Heart left ventricle (tissue), 16 donors: ENCODE measurements around the gene THNSL1. TPM values are rescaled to one million over a fixed set of nuclear protein-coding genes. Genes with fewer than 3 reads are reported as not detected.

Experiments used
- ATAC-seq, 4 donors: fragments of 200-7000 bp; cut with Tn5 transposase; one replicate each; pipeline ENCODE4 v1.9.1; 2020 to 2022; ENCODE audit warnings: moderate library complexity in 4 of 4, mild to moderate bottlenecking in 3 of 4, moderate number of reproducible peaks in 1 of 4
- DNase-seq, 5 donors: peaks; one replicate each; pipeline ENCODE4 v3.0.0-alpha.2; 2020
- H3K27ac ChIP-seq, 12 donors: fragments of 200-600 bp; sonication (generic) in 4 of 12; one replicate each; pipeline versions ENCODE4 v1.5.0 to v1.8.0; 2016 to 2022; ENCODE audit warnings: mild to moderate bottlenecking in 2 of 12
- H3K27me3 ChIP-seq, 9 donors: fragments of 200-600 bp; sonication (generic) in 2 of 9; one replicate each; pipeline versions ENCODE4 v1.5.1 to v1.8.0; 2016 to 2022; ENCODE audit warnings: mild to moderate bottlenecking in 3 of 9
- H3K36me3 ChIP-seq, 9 donors: fragments of 200-600 bp; sonication (generic) in 2 of 9; one replicate each; pipeline versions ENCODE4 v1.5.0 to v1.8.0; 2018 to 2022; ENCODE audit warnings: mild to moderate bottlenecking in 2 of 9
- H3K4me1 ChIP-seq, 12 donors: fragments of 200-600 bp; sonication (generic) in 4 of 12; one replicate each; pipeline versions ENCODE4 v1.5.0 to v1.8.0; 2016 to 2022; ENCODE audit warnings: mild to moderate bottlenecking in 3 of 12
- H3K4me3 ChIP-seq, 12 donors: fragments of 200-600 bp; sonication (generic) in 4 of 12; one replicate each; pipeline versions ENCODE4 v1.5.0 to v1.8.0; 2017 to 2022; ENCODE audit warnings: mild to moderate bottlenecking in 9 of 12, moderate library complexity in 4 of 12
- H3K9me3 ChIP-seq, 12 donors: fragments of 200-600 bp; sonication (generic) in 4 of 12; one replicate each; pipeline versions ENCODE4 v1.5.0 to v1.8.0; 2016 to 2022; ENCODE audit warnings: mild to moderate bottlenecking in 1 of 12
- POLR2A ChIP-seq, 2 donors: fragments of 450-650 bp; IDR thresholded peaks; one replicate each; pipeline ENCODE4 v1.6.1; 2017; ENCODE audit warnings: antibody characterized with exemption in 2 of 2, mild to moderate bottlenecking in 2 of 2, moderate library complexity in 2 of 2
- WGBS, 4 donors: extraction: QIAGEN DNeasy Blood & Tissue Kit in 2 of 4; methylation state at CpG; one replicate each; pipeline versions ENCODE4 v1.1.5 to v1.1.7; 2013 to 2018; 5-methylcytosine and 5-hydroxymethylcytosine counted together
- intact Hi-C, 10 donors: fragments of 100-400 bp; cut with DNase I; formaldehyde crosslinking; loops; one replicate each; pipeline versions ENCODE4 v1.11.1 to v1.14.2; 2022
- polyA plus RNA-seq, 2 donors: library from polyadenylated mRNA; stranded (reverse); fragments of 200-250 nt; gene quantifications; one replicate each; pipeline ENCODE4 v1.2.3, GENCODE V29; 2013
- total RNA-seq, 9 donors: library from RNA; depleted of rRNA in 2 of 9; stranded (reverse); fragments of >200 nt in 2 of 9; fragmentation: NEBNext Ultra II Directional in 3 of 9; extraction: Animal tissue kit (Norgen Biotek cat#: 25700) in 3 of 9; gene quantifications; one replicate each; pipeline versions ENCODE4 v1.1.0 to v1.2.4, GENCODE V29; 2016 to 2023
- TF ChIP-seq, protein P1 (sequence below), 12 donors: fragments of 200-600 bp; sonication (generic) in 4 of 12; IDR thresholded peaks; one replicate each; pipeline versions ENCODE4 v1.5.0 to v1.8.0; 2018 to 2022; ENCODE audit warnings: antibody characterized with exemption in 12 of 12, mild to moderate bottlenecking in 5 of 12
- donor health status: ischemic (EF 13 %, LVEDD 7.1; RV severe dilation, severe dysfunction).
- donor health status: healthy with polysubstance abuse.
- donor health status: DM: no; HTN: yes; CAD: no.
- donor health status: DM: no; HTN: no; CAD: no.
- donor health status: ischemic (EF 25% LVEDD 6.9; RV normal size, moderate dysfunction).
- donor health status: ischemic (EF 25% LVEDD 5.7; RV mildly dilated, moderate dysfunction).
- donor health status: healthy.
- donor health status: DM: yes; HTN: yes; CAD: no.
- donor health status: ischemic (EF 35%, LVEDD 5.7; RV mildly dilated, moderate dysfunction).
- donor health status: nonischemic (EF 11% LVEDD 7.7; RV severe dilation, severe dysfunction).
- donor health status: DM: yes; HTN: yes; CAD: no.
- donor health status: PGD.
- donor health status: ischemic (EF 29% LVEDD 5.4; RV normal size, mild dysfunction).
- donor health status: nonischemic (EF 23%, LVEDD 6.1; RV moderate dilation, normal function).

Gene THNSL1
- total and polyA plus RNA-seq, 11 donors: 1.9 to 6.9 (median 3.9) TPM

DNA sequence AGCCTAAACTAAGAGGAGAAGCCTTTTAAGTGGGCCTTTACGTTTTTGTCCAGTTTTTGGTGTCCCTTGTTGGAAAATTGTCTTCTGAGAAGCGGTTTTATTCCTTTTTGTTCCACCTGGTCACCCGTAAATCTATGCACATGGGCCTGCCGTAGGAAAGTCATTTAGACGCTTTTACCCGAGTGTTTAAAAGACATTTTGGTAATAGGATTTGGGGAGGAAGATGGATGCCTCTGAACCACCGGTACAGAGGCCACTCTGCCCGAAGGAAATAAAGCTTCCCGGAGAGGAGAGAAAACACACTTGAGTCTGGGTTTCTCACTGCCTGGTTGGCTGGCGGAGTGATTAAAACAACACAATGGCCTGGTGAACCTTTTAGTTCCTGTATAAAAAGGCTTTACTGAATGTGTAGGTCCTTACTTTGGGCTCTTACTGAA is 760 bp downstream of the THNSL1 start:
- H3K27ac ChIP-seq: peak overlapping the region; percentile 72 to 98 (median 92)
- no peaks in the 10 kb centered on the region for H3K27me3 ChIP-seq
- intact Hi-C loops: loop anchor here in 6 of 10 donors (2.0 to 10.0 kb wide), 8 partner anchors 64 to 382 kb away; partner anchors contain the start of gene ARHGAP21 (in 3 of the 6)
- WGBS, 4 donors: 6 to 8% (median 7%) methylated on average over 10 of the region's 10 CpGs
- DNase-seq (peak in 1 of 5 donors; percentile 13), ATAC-seq (no peak)
- TF ChIP-seq, protein P1, sequence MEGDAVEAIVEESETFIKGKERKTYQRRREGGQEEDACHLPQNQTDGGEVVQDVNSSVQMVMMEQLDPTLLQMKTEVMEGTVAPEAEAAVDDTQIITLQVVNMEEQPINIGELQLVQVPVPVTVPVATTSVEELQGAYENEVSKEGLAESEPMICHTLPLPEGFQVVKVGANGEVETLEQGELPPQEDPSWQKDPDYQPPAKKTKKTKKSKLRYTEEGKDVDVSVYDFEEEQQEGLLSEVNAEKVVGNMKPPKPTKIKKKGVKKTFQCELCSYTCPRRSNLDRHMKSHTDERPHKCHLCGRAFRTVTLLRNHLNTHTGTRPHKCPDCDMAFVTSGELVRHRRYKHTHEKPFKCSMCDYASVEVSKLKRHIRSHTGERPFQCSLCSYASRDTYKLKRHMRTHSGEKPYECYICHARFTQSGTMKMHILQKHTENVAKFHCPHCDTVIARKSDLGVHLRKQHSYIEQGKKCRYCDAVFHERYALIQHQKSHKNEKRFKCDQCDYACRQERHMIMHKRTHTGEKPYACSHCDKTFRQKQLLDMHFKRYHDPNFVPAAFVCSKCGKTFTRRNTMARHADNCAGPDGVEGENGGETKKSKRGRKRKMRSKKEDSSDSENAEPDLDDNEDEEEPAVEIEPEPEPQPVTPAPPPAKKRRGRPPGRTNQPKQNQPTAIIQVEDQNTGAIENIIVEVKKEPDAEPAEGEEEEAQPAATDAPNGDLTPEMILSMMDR (IDR thresholded peaks at IDR 0.05): no peak
- no peak for TF ChIP-seq POLR2A (IDR thresholded peaks at IDR 0.05)
- H3K36me3 ChIP-seq: no peaks in the 10 kb centered on the region
- H3K4me1 ChIP-seq: peaks cover 0 to 23% (median 9%) of the 10 kb centered on the region in 12 donors
- no peaks in the 10 kb centered on the region for H3K9me3 ChIP-seq
- H3K4me3 ChIP-seq: peak overlapping the region; percentile 41 to 80 (median 68)

DNA sequence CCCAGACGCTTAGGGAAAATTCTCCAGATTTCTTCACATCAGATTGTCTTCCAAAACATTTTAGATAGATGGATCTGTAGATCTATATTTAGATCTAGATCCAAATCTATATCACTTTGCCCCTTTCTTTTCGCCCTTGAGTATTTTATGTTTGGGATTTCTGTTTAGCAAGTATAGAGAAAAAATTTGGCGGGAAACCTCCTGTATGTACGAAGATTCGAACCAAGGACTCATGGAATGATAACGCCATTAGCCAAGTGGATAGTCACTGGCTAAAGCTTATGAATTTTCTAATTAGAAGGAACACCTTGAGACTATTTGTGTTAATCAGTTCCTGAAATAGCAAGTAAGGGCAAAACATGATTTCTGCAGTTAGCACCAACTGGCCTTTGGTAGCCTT is 1.2 kb downstream of the THNSL1 start:
- DNase-seq (no peak), ATAC-seq (no peak)
- no peaks in the 10 kb centered on the region for H3K9me3 ChIP-seq
- no peak for TF ChIP-seq POLR2A (IDR thresholded peaks at IDR 0.05)
- TF ChIP-seq, protein P1 (IDR thresholded peaks at IDR 0.05): no peak
- peak overlapping the region in 8 of 12 donors; percentile 59 to 80 (median 68) for H3K4me3 ChIP-seq
- H3K27ac ChIP-seq: peak overlapping the region; percentile 72 to 98 (median 92)
- peaks cover 0 to 23% (median 9%) of the 10 kb centered on the region in 12 donors for H3K4me1 ChIP-seq
- 93 to 96% (median 94%) methylated on average over 6 of the region's 6 CpGs for WGBS, 4 donors
- H3K36me3 ChIP-seq: no peaks in the 10 kb centered on the region
- intact Hi-C loops: loop anchor here in 6 of 10 donors (2.0 to 10.0 kb wide), 8 partner anchors 63 to 383 kb away; partner anchors contain the start of gene ARHGAP21 (in 3 of the 6)
- no peaks in the 10 kb centered on the region for H3K27me3 ChIP-seq

DNA sequence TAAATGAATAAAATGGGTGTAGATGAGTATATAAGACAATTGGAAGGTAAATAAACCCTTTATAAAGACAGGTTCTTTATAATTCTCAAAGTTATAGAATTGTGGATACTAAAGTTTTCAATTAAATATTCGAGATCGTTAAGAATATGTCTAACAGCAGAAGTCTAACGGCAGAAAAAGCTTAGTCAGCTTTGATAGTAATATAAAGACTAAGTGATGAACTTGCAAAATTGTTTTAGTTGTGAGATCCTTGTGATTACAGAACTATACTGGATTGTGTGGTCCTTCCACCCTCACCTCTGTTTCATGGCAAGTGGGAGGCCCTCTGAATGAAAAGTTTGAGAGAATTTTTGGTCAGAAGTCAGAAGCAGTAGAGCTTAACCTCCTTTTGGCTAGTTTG is 2.3 kb downstream of the THNSL1 start:
- DNase-seq (no peak), ATAC-seq (no peak)
- WGBS, 4 donors: 96 to 99% (median 97%) methylated on average over 3 of the region's 3 CpGs
- Histone ChIP-seq H3K4me1 (peaks cover 0 to 25% (median 9%) of the 10 kb centered on the region in 12 donors), H3K27ac (no peak overlapping the region), H3K9me3 (no peaks in the 10 kb centered on the region), H3K4me3 (no peak overlapping the region), H3K27me3 (no peaks in the 10 kb centered on the region), H3K36me3 (no peaks in the 10 kb centered on the region)
- TF ChIP-seq, protein P1 (IDR thresholded peaks at IDR 0.05): no peak
- no peak for TF ChIP-seq POLR2A (IDR thresholded peaks at IDR 0.05)
- intact Hi-C loops: loop anchor here in 6 of 10 donors (5.0 to 10.0 kb wide), 6 partner anchors 64 to 384 kb away; partner anchors contain the start of gene ARHGAP21 (in 3 of the 6)

DNA sequence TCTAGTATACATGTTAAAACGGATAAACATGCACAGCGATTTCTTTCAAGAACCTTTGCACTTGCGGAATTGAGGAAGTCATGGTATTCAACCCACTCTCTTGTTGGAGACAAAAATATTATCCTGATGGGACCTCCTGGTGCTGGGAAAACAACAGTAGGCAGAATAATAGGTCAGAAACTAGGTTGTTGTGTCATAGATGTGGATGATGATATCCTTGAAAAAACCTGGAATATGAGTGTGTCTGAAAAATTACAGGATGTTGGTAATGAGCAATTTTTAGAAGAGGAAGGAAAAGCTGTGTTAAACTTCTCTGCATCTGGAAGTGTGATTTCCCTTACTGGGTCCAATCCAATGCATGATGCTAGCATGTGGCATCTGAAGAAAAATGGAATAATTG is 6.9 kb downstream of the THNSL1 start:
- intact Hi-C loops: loop anchor here in 2 of 10 donors (5.0 to 10.0 kb wide), 2 partner anchors 59 to 202 kb away; no protein-coding TSS in a partner anchor
- peak in 3 of 4 donors; percentile 57 to 92 (median 58) for ATAC-seq
- no peaks in the 10 kb centered on the region for H3K36me3 ChIP-seq
- H3K9me3 ChIP-seq: no peaks in the 10 kb centered on the region
- DNase-seq: no peak
- H3K4me3 ChIP-seq: no peak overlapping the region
- H3K27ac ChIP-seq: peak overlapping the region in 2 of 12 donors; percentile 16 to 18
- 61 to 67% (median 63%) methylated on average over 3 of the region's 3 CpGs for WGBS, 4 donors
- peaks cover 0 to 25% (median 6%) of the 10 kb centered on the region in 12 donors for H3K4me1 ChIP-seq
- no peaks in the 10 kb centered on the region for H3K27me3 ChIP-seq
- no peak for TF ChIP-seq POLR2A (IDR thresholded peaks at IDR 0.05)
- TF ChIP-seq, protein P1 (IDR thresholded peaks at IDR 0.05): no peak
